ENCODE results near the gene IGLL1.

The IGLL1 gene

DNA sequence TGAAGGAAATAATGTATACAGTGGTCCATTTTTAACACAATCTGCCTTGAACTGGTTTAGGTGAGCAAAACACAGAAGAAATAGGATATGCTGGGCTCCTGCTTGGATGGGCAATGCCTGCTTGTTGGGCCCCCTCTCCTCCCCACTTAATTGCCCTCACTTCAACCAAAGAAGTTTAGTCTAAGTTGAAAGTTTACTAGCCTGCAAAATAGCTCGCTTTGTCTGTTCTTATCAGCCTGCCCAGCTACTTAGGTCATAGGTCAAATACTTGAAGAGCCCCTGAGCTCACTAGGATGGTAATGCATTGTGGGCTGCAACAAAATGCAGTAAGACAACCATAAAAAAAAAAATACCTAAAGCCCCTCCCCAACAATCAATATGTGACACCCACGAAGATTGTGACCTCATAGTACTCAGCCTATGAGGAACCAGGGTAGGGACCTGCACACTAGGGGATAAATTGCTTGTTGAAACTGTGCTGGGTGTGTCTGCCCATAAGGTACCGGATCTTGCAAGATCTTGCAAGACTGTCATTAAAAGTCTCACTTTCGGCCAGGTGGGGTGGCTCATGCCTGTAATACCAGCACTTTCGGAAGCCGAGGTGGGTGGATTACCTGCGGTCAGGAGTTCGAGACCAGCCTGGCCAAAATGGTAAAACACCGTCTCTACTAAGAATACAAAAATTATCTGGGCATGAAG, 41.1 kb upstream of the IGLL1 start:
- in situ Hi-C loops (cut with HindIII; ENCODE audit: low pct_ligation_motif_present, low sequenced_read_pairs) = no loop called here

GRCh38 chr22:23613193-23613972, 33.3 kb upstream of the IGLL1 start:
- Histone ChIP-seq H3K36me3 (replicated peaks) (no peaks in the 10 kb centered on the region), H3K27me3 (replicated peaks) (no peaks in the 10 kb centered on the region), H3K27ac (no peak overlapping the region), H3K4me3 (ENCODE audit: low read depth, low read length) (no peak overlapping the region)
- TF ChIP-seq CTCF (IDR thresholded peaks at IDR 0.05; ENCODE audit: low read depth, low read length, missing control alignments) = no peak
- in situ Hi-C loops (cut with HindIII; ENCODE audit: low pct_ligation_motif_present, low sequenced_read_pairs) = no loop called here
- no peak for DNase-seq

More for the DNA sequence above, 41.1 kb upstream of the IGLL1 start:
- no peak for DNase-seq
- TF ChIP-seq CTCF (IDR thresholded peaks at IDR 0.05; ENCODE audit: low read depth, low read length, missing control alignments) = no peak
- Histone ChIP-seq H3K4me3 (ENCODE audit: low read depth, low read length) (no peak overlapping the region), H3K36me3 (replicated peaks) (no peaks in the 10 kb centered on the region), H3K27ac (no peak overlapping the region), H3K27me3 (replicated peaks) (no peaks in the 10 kb centered on the region)

- Histone ChIP-seq H3K4me3 (ENCODE audit: low read depth, low read length) (no peak overlapping the region), H3K36me3 (replicated peaks) (no peaks in the 10 kb centered on the region), H3K27ac (no peak overlapping the region), H3K27me3 (replicated peaks) (no peaks in the 10 kb centered on the region)
- no peak for DNase-seq
- no peak for TF ChIP-seq CTCF (IDR thresholded peaks at IDR 0.05; ENCODE audit: low read depth, low read length, missing control alignments)
- in situ Hi-C loops (cut with HindIII; ENCODE audit: low pct_ligation_motif_present, low sequenced_read_pairs) = no loop called here
These were observed 30.1 kb upstream of the IGLL1 start for GRCh38 chr22:23609983-23610781.

GRCh38 chr22:23608583-23608982, 28.5 kb upstream of the IGLL1 start:
- in situ Hi-C loops (cut with HindIII; ENCODE audit: low pct_ligation_motif_present, low sequenced_read_pairs) = no loop called here
- peak; percentile 4 for DNase-seq

More at GRCh38 chr22:23608583-23608982, 28.5 kb upstream of the IGLL1 start:
- H3K27me3 ChIP-seq (replicated peaks) = no peaks in the 10 kb centered on the region
- H3K4me3 ChIP-seq (ENCODE audit: low read depth, low read length) = no peak overlapping the region
- H3K36me3 ChIP-seq (replicated peaks) = no peaks in the 10 kb centered on the region
- H3K27ac ChIP-seq = no peak overlapping the region
- no peak for TF ChIP-seq CTCF (IDR thresholded peaks at IDR 0.05; ENCODE audit: low read depth, low read length, missing control alignments)

All from brain microvascular endothelial cell (primary cell).